ENCODE measurements around the gene IL1RAPL2.

GRCh38 chrX:105109936-105110335 lies 543.9 kb downstream of the IL1RAPL2 start:
- TF ChIP-seq POLR2A (IDR thresholded peaks at IDR 0.05) (no peak), CTCF (IDR thresholded peaks at IDR 0.05) (no peak)

Data from heart left ventricle (tissue), 13 donors.